RWPE1 (cell line): ENCODE results near the gene RHOT1.
"Not testable (repeated sequence)": the region's sequence is repeated elsewhere in the genome, so short reads cannot be mapped to it uniquely, and the experiment has no call there.

Experiments used
- CTCF ChIA-PET: fragments of 350-600 bp; sonication (Branson Sonifier 250); formaldehyde crosslinking; extraction: SDS; loops from one replicate; lab custom pipeline; 2021; lab: Yijun Ruan, JAX
- POLR2A ChIA-PET: fragments of 400-600 bp; formaldehyde crosslinking; extraction: SDS; loops from one replicate; lab custom pipeline; 2020; ENCODE audit warnings: antibody characterized with exemption; ENCODE audit not compliant: low non-redundant PET; lab: Yijun Ruan, JAX
- DNase-seq: peaks from one replicate; pipeline ENCODE4 v3.0.0; 2012; ENCODE audit warnings: low spot score
- H3K27ac ChIP-seq: fragments of 450-650 bp; 2 replicates; pipeline ENCODE4 v1.5.1; 2017
- TF ChIP-seq, protein P1 (sequence below): fragments of 450-650 bp; conservative IDR thresholded peaks from 2 replicates; pipeline ENCODE4 v1.5.1; 2017; ENCODE audit warnings: low read depth, mild to moderate bottlenecking

RHOT1 gene

DNA sequence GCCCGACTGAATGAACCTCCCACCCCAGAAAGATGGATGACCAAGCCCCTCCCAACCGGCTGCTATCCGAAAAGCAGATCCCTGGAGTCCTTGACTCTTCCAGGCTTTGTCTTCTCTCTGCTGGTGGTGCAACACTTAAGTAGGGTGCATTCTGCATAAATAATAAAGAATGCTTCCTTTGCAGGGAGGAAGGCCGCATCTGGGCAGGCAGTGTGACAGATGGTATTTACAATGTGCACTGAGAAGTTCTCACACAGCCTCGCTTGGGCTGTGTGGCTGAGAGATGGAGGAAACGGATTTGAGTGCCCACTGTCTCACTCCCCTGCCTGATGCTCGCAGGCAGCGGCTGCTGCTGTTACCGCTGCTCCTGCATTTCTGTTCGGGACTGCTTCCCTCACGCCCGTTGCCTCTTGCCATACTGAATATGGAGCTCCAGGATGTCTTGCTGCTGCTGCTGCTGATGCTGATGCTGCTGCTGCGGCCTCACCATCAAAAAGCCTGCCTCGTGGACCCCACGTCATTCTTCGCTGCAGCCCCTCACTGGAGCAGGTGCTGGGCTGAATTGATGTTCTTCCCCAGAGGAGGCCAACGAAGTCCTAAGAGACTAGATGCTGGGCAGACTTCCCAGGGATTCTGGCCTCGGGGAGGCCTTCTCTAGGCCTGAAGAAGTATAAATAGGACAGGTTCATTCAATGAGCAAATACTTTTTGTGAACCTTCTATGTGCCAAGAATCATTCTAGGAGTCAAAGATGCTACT, 116.3 kb downstream of the RHOT1 start:
- no peak overlapping the region for H3K27ac ChIP-seq
- TF ChIP-seq, protein P1, sequence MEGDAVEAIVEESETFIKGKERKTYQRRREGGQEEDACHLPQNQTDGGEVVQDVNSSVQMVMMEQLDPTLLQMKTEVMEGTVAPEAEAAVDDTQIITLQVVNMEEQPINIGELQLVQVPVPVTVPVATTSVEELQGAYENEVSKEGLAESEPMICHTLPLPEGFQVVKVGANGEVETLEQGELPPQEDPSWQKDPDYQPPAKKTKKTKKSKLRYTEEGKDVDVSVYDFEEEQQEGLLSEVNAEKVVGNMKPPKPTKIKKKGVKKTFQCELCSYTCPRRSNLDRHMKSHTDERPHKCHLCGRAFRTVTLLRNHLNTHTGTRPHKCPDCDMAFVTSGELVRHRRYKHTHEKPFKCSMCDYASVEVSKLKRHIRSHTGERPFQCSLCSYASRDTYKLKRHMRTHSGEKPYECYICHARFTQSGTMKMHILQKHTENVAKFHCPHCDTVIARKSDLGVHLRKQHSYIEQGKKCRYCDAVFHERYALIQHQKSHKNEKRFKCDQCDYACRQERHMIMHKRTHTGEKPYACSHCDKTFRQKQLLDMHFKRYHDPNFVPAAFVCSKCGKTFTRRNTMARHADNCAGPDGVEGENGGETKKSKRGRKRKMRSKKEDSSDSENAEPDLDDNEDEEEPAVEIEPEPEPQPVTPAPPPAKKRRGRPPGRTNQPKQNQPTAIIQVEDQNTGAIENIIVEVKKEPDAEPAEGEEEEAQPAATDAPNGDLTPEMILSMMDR = no peak
- DNase-seq = no peak
- POLR2A ChIA-PET = interaction anchor here (0.7 kb wide), 1 partner anchor 725 kb away, joined by 3 read pairs; no protein-coding TSS in a partner anchor
- CTCF ChIA-PET = no interaction called here

DNA sequence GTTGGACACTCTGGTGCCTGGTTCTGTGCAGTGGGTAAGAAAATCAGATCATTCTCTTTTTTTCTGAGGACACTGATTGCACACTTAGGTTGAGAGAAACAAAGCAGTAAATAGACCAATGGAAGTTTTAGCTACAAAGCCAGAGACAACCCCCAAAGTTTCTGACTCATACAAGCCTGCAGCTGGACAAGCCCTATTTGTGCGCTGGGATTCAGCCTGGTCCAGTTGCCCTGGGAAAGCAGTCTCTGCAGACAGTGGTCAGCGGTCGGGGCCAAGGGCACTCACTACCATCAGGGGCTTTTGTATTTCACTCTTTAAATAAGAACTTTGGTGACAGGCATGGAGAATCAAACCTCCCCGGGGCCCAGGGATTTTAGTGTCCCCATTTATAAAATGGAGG, 117.3 kb downstream of the RHOT1 start:
- CTCF ChIA-PET = no interaction called here
- no peak overlapping the region for H3K27ac ChIP-seq
- no peak for DNase-seq

DNA sequence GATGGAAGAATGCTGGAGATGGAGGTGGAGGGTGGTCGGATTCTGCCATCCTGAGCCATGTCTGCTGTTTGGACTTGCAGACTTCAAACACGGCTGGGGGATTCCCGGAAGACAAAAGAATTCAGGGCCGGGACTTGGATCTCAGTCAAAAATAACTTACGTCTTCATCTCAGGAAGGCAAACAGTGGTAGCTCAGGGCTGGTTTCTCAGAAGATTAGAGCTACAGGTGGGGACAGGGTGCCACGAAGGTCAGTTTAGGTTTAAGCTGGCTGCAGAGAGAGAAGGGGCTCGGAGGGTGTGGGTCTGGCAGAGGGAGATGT, 119.1 kb downstream of the RHOT1 start:
- H3K27ac ChIP-seq = no peak overlapping the region
- POLR2A ChIA-PET = no interaction called here
- DNase-seq = no peak
- CTCF ChIA-PET = interaction anchor here (0.7 kb wide), 1 partner anchor 8 kb away, joined by 3 read pairs; no protein-coding TSS in a partner anchor
- TF ChIP-seq, protein P1 = no peak

More for the DNA sequence above, 117.3 kb downstream of the RHOT1 start:
- POLR2A ChIA-PET = no interaction called here
- TF ChIP-seq, protein P1 = no peak

DNA sequence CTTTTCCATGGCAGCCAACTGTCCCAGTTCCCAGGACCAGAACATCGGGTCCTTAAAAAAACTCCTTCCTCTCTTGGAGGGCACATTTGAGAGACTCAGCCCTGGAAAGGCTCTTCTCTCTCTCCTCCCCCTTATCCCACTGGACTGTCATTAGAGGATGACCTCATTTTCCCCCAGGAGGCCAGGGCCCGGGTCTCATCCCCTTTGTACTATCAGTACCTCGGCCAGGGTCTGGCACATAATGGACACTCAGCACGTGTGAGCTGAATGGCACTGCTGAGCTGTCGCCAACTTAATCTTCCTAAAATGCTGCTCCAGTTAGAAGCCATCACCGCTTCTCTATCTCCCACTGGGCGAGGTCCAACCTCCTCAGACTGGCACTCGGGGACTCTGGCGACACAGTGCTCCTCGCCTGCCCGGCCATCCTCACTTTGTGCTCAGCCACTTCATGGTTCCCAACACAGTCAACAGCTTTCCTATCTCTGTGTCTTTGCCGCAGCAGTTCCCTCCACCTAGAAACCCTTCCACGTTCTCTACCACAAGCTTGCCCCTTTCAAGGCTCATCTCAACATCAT, 119.7 kb downstream of the RHOT1 start:
- no peak for DNase-seq
- no peak overlapping the region for H3K27ac ChIP-seq
- TF ChIP-seq, protein P1 = no peak
- CTCF ChIA-PET = interaction anchor here (0.7 kb wide), 1 partner anchor 8 kb away, joined by 3 read pairs; no protein-coding TSS in a partner anchor
- POLR2A ChIA-PET = no interaction called here

DNA sequence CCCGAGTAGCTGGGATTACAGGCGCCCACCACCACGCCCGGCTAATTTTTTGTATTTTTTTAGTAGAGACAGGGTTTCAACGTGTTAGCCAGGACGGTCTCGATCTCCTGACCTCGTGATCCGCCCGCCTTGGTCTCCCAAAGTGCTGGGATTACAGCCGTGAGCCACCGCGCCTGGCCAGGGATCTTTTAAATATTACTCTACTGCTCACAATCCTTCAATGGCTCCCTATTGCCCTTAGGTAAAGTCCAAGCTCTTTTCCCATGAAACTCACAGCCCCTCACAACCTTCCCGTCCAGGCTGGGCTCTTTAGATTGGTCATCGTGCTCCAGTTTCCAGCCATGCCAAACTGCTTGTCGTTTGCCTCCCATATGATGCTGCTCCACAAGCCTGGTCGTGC, 121.2 kb downstream of the RHOT1 start:
- H3K27ac ChIP-seq, DNase-seq, POLR2A ChIA-PET: not testable (repeated sequence)
- CTCF ChIA-PET = interaction anchor here (0.6 kb wide), 1 partner anchor 123 kb away, joined by 3 read pairs; no protein-coding TSS in a partner anchor

DNA sequence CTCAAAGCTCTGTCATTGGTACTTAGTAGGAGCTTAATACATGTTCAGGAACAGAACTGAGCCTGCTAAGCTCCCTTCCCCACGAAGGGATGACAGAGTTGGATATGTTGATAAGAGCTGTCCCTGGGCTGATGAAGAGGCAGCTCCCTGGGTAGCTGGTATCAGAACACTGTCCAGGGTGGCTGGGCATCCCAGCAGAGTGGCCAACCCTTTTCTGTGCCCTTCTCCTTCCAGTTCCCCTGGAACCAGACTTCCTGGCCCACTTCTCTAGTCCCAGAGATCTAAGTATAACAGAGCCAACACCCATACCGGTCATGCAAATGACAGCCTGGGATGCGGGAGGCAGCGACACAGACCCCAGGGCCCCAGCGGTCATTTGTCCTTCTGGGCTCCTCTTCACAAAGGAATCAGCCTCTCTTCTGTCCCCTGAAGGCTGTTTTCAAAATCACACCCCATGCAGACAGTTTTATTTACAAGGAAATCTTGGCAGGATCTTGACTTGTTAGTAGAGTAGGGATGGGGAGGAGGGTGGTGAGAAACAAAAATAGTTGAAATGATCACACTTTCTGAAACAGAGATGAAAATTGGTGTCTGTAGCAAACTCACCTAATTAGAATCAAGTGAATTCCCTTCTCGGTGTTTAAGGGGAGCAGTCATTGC, 122.0 kb downstream of the RHOT1 start:
- no peak for DNase-seq
- TF ChIP-seq, protein P1 = no peak
- ChIA-PET CTCF (no interaction called here), POLR2A (no interaction called here)
- no peak overlapping the region for H3K27ac ChIP-seq
